HG02938 (cell line): ENCODE data around the gene STAT4.

Experiments
- ATAC-seq: cut with Tn5 transposase; IDR thresholded peaks from one replicate; pipeline ENCODE4 v1.9.1; 2021; ENCODE audit warnings: mild to moderate bottlenecking, moderate library complexity; ENCODE audit not compliant: unreplicated experiment

The STAT4 gene

DNA sequence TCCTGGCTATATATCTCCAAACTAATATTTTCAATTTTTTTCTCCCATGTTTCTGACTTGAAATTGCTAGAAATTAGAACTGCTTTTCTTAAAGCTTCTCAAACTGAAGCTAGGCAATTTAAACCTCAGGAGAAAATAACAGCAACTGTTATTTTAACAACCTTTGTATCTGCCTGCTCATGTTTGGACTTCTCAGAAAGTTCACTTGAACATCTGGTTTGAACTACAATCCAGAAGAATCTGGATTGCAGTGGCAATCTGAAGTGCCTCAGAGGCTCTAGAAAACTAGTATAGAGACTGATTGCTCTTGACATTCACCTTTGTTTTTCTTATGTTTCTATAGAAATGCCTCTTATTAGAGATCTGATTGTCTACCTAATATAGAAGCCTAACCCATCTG, 64.1 kb downstream of the STAT4 start:
- no peak for ATAC-seq

DNA sequence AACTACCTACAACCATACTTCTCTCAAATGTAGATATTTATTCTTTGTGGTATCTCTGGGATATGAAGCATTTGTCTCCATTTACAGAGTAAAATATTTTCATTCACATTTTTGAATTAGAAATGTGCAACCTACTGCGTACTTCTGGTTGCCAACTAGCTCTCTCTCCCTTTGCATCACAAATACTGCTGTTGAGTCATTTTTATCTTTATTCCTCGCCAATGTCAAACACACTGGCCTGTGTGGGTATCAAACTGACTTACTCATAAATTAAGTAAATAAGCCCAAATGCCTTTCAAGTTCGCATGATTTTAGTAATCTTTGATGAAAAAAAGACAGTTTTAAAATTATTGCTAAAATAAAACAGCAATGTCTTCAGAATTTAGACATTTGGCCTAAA, 67.3 kb downstream of the STAT4 start:
- no peak for ATAC-seq

DNA sequence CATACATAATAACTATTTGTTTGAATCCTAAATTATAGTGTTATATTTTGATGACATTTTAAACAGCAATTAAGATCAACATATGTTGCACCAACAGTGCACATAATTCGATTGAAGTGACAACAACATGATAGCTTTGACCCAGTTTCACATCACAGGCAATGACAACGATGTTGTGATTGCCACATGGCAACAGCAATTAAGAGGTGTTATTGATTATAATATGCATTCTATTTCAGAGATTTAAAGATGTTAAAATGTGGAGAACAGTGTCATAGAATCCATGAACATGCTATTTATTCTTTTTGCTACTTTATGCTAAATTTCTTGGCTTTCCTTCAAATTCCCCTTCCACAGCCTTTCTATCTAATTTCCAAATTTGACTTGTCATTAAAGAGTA, 68.5 kb downstream of the STAT4 start:
- no peak for ATAC-seq

DNA sequence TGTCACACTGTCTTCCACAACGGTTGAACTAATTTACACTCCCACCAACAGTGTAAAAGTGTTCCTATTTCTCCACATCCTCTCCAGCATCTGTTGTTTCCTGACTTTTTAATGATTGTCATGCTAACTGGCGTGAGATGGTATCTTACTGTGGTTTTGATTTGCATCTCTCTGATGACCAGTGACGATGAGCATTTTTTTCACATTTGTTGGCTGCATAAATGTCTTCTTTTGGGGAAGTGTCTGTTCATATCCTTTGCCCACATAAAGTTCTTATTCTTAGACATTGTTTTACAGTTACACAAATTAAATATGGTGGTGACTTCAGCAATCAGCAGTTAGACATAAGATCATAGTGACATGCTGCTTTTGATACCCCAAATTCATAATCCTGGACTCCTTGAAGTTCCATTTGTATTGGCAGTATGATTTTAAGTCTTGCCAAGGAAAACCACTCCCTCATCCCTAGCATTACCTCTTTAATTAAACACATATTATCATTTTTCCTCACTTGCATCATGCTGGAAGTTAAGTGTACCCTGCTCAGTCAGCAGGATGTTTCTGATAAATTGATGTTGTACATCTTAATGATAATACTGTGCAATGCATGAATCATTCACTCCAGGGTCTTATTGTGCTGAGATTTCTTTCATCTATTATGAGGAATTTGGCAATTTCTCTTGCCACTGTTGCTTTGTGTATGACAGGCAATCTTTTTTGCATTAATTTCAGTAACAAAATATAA, 69.2 kb downstream of the STAT4 start:
- no peak for ATAC-seq

DNA sequence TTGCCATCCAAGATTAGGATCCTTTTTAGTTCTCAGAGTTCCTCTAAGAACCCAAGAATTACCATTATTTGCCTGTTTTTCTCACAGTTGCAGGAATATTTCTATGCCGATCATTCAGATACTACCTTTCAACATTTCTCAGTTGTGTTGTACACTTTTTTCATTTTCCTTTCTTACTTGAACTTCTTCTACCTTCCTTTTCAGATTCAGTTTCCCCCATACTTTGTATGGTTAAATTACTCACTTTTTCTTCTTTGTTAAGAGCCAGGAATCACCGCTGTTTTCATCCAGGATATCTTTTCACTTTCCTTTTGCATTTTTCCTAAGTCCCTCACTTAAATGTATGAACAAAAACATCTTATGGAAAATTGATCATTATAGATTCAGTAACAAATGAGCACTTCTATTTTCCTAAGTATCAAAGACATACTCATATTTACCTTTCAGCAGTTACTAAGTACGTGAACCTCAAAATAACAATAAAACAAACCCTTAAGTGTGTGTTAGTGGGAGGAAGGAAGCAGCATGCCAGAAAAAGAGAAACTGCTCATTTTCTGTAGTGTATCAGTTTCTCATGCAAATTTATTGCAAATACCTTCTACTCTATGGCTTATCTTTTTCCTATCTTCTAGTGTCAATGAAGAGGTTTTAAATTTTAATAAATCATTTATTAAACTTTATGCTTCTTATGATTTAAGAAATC, 72.5 kb downstream of the STAT4 start:
- ATAC-seq: peak; percentile 85

DNA sequence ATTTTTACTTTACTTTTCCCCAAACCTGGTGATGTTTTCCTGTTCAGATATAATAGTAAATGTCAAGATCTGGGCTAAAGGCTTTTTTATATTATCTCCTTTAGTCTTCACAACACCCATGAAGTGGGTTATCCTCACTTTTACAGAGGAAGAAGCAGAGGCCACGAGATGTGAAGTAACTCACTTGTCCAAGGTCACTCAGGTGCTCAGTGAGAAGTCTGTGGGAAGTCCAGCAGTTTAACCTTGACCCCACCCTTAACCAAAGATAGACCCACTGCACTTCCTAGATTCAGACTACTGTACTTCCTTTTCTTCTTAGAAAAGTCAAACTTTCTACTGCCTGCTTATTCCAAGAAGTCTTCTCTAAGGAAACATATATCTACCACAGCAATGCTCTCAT, 80.5 kb downstream of the STAT4 start:
- ATAC-seq: no peak

DNA sequence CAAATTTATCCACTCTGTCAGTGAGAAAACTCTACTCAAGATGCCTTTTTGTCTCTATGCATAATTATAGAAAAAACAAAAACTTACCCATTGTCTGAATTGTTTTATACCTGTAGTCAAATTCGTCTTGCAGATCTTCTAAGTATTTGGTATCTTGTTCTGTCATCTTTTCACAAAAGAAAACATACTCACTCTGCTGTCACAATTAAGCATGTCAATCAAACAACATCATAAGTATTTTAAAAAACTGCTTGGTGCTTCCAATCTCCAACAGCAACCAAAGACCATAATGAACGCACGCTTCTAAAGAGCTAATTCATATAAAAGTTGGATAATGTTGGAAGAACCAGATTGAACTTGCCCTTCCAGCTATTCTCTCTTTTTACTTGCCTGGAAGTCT, 81.2 kb downstream of the STAT4 start:
- no peak for ATAC-seq

DNA sequence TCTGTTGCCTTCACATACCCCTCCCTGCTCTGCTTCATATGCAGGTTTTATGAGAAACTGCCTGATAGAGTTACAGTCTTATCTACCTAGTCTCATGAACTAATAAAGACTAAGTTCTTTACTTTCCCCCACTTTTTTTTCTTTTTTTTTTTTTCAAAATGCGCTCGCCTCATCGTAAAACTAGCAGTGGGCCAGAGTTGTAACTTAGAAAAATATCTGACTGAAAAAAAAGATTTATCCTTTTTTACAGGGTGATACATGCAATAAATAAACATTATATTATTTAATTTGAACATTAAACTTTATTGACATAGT, 83.9 kb downstream of the STAT4 start:
- no peak for ATAC-seq

DNA sequence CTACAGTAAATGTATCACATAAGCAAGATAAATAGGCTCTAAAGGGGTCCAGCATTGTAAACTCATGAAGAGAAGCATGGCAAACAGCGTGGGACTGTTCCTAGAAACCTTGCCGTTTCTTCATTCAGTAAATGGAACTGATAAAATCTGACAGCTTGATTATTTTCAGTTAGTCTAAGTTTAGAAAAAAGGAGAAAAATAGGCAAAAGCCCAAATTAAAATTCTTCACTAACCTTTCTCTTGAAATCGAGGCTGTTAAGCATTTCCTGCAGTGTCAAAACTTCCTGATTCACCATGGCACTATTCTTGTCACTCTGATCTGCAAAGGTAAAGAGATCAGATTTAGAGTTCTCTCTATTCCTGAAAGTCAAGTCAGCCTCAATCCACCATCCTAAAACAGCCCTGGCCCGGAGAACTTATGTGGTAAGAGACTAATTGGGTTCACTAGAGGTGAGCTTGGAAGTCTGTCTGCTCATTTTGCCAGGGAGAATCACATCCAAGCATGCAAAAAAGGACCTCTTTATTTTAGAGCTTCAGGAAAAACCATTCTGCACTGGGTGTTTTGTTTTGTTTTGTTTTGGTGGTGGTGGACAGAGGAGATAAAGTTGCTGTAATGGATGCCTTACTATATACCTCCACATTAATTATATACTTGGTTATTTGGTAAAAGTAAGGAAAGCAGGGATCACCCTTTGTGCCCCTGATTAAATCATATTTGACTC, 84.4 kb downstream of the STAT4 start:
- ATAC-seq: no peak

DNA sequence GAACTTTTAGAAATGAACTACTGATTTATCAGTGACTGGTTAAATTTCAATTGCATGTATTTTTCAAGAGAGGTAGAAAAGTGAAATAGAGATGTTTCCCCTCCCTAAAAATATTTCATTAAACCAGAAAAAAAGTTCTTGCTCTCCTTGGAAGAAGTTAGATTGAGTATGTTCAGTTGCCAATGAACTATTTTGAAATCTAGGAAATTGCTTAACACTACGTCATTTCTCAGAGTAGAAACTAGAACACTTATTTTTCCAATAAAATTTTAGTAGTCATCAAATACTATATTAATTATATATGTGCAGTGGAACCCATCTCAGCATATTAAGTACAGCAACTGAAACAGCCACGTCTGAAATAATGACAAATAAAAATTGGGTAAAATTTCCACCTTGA, 85.0 kb downstream of the STAT4 start:
- ATAC-seq: no peak

DNA sequence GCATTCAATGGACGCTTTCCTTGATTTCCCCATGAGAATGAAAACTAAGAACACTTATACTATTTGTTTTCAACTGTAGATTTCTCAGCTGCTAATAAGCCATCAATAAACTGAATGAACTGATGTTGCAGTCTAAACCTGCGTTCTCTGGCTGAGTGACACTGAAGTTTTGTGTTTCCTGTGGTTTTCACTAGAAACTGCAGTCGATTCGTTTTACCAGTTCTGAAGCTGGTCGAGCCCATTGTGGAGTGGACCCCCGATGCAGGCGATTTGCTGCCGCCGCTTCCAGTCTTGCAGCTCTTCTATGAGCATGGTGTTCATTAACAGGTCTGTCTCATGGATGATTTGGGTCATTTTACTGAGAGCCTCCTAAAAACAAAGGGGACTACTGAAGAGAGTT, 86.2 kb downstream of the STAT4 start:
- no peak for ATAC-seq

DNA sequence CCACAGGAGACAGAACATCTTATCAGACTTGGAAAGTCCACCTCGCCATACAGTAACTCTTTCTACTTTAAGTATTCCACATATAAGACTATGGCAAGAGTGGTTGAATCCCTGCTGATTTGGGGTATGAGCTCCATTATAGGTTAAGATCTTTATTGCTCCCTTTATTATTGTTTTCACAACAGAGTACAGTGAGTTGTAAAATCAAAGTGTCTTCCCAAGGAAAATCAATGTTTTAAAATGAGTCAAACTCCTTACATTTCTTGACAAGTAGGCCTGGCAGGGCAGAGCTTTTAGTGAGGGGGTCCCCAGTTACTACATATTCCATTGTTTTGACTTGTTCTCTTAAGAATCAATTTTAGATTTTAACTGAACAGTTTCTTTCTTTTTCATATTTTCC, 87.2 kb downstream of the STAT4 start:
- ATAC-seq: no peak

DNA sequence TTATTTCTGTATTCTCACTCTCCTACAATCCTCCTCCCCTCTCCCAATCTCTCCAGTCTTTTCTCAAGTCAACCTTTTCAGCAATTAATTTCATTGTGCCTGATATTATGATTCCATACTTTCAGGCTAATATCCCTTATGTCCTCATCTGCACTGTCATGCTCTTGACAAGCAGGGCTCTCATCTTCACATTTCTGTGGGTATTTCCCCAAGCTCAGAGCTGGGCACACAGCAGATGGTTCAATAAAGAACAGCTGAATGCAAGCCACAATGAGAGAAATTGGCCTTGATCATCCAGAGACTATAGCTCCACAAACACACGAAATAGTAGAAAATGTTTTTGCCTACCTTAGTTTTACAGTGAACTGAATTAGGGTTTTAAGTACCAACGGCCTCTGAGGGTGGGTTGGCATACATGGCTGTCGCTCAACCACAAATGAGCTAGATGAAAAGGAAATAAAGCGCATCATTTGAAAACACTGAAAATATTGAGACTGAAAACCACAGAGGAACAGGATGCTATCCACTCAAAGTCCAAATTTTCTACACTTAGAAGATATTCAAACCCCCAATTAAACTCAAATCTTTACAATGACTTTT, 89.3 kb downstream of the STAT4 start:
- no peak for ATAC-seq

DNA sequence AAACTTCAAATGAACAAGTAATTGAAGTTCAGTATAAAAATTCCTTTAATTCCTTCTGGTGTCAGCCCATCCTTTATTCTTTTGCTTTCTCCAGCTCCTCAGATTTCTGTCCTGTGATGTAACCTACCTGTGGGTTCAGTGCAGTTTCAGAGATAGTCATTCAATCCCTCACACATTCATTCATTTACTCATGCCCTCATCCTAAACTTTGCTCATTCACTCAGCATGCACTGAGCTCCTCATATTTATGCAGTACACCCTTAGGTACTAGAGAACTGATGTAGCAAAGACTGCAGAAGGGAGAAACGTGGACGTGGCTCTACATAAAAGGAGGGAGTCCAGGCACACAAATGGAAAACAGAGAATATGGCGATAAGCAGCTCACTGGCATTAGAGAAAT, 91.5 kb downstream of the STAT4 start:
- ATAC-seq: no peak

DNA sequence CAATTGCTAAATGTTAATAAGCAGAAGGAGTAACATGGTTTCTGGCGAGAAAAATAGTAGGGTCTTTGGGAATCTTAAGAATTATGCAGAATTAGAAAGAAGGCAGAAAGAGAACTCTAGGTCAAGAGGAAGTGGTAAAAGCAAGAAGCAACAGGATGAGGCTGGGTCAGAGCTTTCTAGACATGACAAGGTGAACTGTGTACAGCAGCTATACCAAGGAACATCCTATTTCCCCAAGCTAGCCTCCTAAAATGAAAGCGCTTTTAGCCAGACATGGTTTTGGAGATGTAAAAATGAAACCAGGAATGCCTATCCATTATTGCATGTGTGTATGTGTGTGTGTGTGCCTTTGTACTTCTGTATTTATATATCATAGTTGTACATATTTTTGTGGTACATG, 94.6 kb downstream of the STAT4 start:
- ATAC-seq: no peak

DNA sequence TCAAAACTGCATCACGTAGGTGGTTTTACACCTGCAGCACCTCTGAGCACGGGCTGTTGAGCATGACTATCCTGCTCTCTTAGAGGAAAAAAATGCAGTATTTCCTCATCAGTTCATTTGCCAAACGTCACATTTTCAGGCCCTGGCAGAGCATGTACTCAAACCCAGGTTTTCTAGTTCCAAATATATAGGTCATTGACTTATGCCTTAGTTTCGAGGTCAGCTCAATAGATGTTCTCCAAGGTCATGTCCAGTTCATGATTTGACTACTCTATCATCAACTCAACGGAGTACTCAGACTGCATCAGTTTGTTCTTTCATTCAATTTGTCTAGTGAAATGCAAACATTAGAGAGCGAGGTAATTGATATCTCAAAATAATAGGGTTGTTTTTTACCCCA, 97.5 kb downstream of the STAT4 start:
- no peak for ATAC-seq

DNA sequence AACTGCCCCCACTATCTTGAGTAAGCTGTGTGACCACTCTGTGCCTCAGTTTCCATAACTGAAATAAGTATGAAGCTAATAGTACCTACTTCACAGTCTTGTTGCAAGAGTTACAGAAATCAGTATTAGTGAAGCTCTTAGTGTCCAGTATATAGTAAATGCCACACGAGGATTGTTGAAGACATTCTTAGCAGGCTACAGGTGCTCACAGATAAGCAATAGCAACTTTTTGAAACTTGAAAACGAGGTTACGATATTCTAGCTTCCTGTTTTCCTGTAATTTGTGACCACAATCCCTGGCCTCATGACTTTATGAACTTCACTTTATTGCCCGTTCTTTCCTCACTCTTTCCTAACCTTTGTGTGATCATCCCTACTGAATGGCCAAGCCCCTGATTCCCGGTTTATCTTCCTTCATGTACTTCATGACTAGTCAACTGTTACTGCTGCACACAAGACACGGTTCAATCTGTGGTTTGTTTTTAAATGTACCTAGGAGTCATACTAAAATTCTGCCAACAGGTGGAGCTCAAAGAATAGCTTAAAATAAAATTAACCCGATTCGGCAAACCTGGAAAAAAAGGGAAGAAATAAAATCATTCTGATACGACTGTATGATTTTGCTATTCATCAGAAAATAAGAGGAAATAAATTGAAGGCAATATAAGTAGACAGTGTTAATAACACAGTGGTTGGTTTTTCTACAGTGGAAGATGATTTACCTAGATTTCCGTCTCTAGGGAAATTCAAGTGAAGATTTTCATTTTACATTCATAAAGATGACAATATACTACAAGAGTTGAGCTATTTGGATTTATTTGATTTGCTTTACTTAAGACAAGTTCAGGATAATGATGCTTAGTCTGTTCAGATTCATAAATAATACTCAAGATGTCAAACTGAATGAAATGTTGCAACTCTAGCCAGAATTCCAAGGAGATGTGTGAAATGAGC, 98.7 kb downstream of the STAT4 start:
- ATAC-seq: peak; percentile 45

DNA sequence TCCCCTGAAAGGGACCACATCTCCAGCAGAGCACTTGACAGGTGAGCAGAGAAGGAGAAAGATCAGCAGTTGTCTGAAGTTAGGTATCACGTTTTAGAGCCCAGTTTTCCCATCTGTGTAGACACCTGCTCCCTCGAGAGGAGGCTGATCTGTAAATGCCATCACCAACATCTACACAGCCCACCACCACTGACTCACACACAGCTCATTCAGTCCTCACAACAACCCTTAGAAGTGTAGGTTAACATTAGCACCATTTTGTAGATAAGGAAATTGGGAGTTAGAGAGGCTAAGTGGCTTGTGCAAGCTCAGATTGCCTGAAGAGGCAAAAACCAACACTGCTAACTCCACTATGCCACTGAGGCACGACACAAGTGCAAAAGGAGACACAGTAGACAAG, 99.6 kb downstream of the STAT4 start:
- no peak for ATAC-seq

DNA sequence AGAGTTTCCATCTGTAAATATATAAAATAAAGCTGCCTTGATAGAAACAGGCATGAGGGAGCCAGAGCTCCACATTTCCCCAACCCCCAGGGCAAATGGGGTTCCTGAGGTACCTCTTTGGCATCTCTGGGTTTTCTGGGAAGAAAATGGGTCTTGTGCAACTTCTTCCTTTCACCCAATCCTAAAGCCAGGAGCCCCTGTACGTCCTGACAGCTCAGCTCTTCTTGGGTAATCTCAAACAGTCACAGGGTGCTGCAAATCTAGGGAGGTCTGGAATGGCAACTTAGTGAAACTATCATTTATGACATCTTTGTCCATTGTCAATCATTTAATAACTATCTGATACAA, 100.2 kb downstream of the STAT4 start:
- ATAC-seq: no peak

DNA sequence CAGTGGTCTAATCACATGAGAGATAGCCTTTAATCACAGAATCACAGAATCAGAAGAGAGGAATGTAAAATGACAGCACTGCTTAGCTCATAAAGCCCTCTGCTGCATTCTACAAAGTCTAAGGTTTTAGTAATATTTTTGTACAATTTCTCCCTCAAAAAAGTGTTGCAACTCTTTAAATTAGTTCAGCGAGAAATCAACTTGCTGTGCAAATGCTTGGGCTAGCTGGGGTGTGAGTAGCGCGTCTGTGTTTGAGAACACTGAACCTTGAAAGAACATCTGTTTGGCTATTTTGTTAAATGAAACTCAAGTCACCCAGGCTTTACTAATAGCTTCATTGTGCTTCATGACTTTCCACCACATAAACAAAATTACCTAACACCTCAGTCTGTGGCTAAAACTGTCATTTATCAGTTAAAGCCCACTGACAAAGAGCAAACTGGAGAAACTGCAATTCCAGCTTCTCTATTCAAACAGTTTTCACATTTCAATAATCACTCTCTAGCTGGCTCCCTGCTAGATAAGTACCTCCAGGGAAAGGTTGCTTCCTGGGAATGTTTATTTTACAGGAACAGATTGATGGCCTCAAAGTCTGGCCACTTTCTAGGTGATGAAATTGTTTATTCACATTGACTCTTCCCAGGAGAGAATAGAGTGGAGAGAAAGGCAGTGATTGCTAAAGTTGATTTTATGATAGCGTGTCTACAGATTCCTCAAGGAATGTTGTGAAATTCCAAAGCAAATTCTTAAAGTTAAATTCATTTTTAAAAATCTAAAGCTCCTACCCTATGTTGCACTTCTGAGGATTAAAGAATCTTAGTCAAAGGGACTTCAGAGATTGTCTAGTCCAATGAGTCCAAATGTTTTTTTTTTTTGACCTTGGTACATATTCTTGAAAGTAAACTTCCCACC, 100.8 kb downstream of the STAT4 start:
- ATAC-seq: peak; percentile 82
